Loucy (cell line): ENCODE measurements around the gene SEC11A.
A peak's percentile ranks its signal among the peaks of the same experiment; 100 is the strongest.
"Not testable (repeated sequence)": the region's sequence is repeated elsewhere in the genome, so short reads cannot be mapped to it uniquely, and the experiment has no call there.

ENCODE experiments used
- H2AFZ ChIP-seq: fragments of 200-600 bp; sonication (generic); 2 replicates; pipeline ENCODE4 v1.6.0; 2016; ENCODE audit warnings: antibody characterized with exemption, mild to moderate bottlenecking, low read length, moderate library complexity
- H3F3A ChIP-seq: fragments of 200-600 bp; 2 replicates; pipeline ENCODE4 v1.6.0; 2016; ENCODE audit warnings: antibody characterized with exemption, low read depth, mild to moderate bottlenecking
- H3K27me3 ChIP-seq: fragments of 200-600 bp; sonication (generic); 2 replicates; pipeline ENCODE4 v1.6.1; 2014; ENCODE audit warnings: low read length, mild to moderate bottlenecking; ENCODE audit not compliant: insufficient read depth, poor library complexity, severe bottlenecking
- H3K36me3 ChIP-seq: fragments of 200-600 bp; sonication (generic); 2 replicates; pipeline ENCODE4 v1.6.1; 2016; ENCODE audit warnings: low read length; ENCODE audit not compliant: insufficient read depth
- H3K4me1 ChIP-seq: fragments of 200-600 bp; sonication (generic); 2 replicates; pipeline ENCODE4 v1.5.1; 2014; ENCODE audit warnings: low read length, mild to moderate bottlenecking; ENCODE audit not compliant: insufficient read depth, poor library complexity, severe bottlenecking
- H3K4me2 ChIP-seq: fragments of 200-600 bp; sonication (generic); 2 replicates; pipeline ENCODE4 v1.6.0; 2014; ENCODE audit warnings: antibody characterized with exemption, low read length, low read depth, mild to moderate bottlenecking; ENCODE audit not compliant: poor library complexity, severe bottlenecking
- H3K4me3 ChIP-seq: fragments of 200-600 bp; sonication (generic); 2 replicates; pipeline ENCODE4 v1.5.1; 2014; ENCODE audit warnings: low read length, mild to moderate bottlenecking, mixed read lengths; ENCODE audit not compliant: poor library complexity, severe bottlenecking
- H3K79me2 ChIP-seq: fragments of 200-600 bp; sonication (generic); 2 replicates; pipeline ENCODE4 v1.6.1; 2014; ENCODE audit warnings: low read length; ENCODE audit not compliant: insufficient read depth
- H3K9ac ChIP-seq: fragments of 200-600 bp; sonication (generic); 2 replicates; pipeline ENCODE4 v1.6.0; 2014; ENCODE audit warnings: mild to moderate bottlenecking, low read depth, low read length, moderate library complexity; ENCODE audit not compliant: poor library complexity, severe bottlenecking
- H3K9me2 ChIP-seq: fragments of 200-600 bp; sonication (generic); replicated peaks from 2 replicates; pipeline ENCODE4 v1.6.1; 2016; ENCODE audit warnings: low read depth, low read length, mixed read lengths
- H3K9me3 ChIP-seq: fragments of 200-600 bp; sonication (generic); 2 replicates; pipeline ENCODE4 v1.6.1; 2014; ENCODE audit warnings: mild to moderate bottlenecking, antibody characterized with exemption, low read length, low read depth; ENCODE audit not compliant: insufficient read depth
- H4K20me1 ChIP-seq: fragments of 200-600 bp; sonication (generic); 2 replicates; pipeline ENCODE4 v1.6.0; 2014; ENCODE audit warnings: antibody characterized with exemption, low read length, mild to moderate bottlenecking; ENCODE audit not compliant: insufficient read depth, poor library complexity, severe bottlenecking
- CTCF ChIP-seq: fragments of 200-600 bp; sonication (generic); conservative IDR thresholded peaks from 2 replicates; pipeline ENCODE4 v1.5.1; 2014; ENCODE audit warnings: mild to moderate bottlenecking, antibody characterized with exemption, low read length
- EZH2phosphoT487 ChIP-seq: fragments of 200-600 bp; IDR thresholded peaks from 2 replicates; pipeline ENCODE4 v1.6.1; 2018; ENCODE audit warnings: antibody characterized with exemption, mild to moderate bottlenecking, moderate library complexity, borderline replicate concordance

SEC11A gene

GRCh38 chr15:84641871-84642270, 74.1 kb downstream of the SEC11A start:
- H3K36me3 ChIP-seq, result peaks cover 54% of the 10 kb centered on the region; the same call in 1 of the 2 replicates
- not testable (repeated sequence) for H2AFZ ChIP-seq, H3K9ac ChIP-seq

GRCh38 chr15:84638103-84638502, 77.8 kb downstream of the SEC11A start:
- Histone ChIP-seq H3K9ac (no peak overlapping the region), H3K4me1 (peaks cover 9% of the 10 kb centered on the region), H3F3A (0 out of 2 replicates have a peak, but pooled peaks cover 3% of the 10 kb centered on the region), H3K27me3 (no peaks in the 10 kb centered on the region), H3K4me2 (no peak overlapping the region), H2AFZ (no peak overlapping the region), H3K9me3 (no peaks in the 10 kb centered on the region), H3K9me2 (no peaks in the 10 kb centered on the region), H3K79me2 (peaks cover 30% of the 10 kb centered on the region; the same call in 1 of the 2 replicates), H3K36me3 (peaks cover 33% of the 10 kb centered on the region; the same call in 1 of the 2 replicates), H3K4me3 (no peak overlapping the region), H4K20me1 (peaks cover 15% of the 10 kb centered on the region)
- TF ChIP-seq CTCF (peak; percentile 42), EZH2phosphoT487 (no peak)

More at GRCh38 chr15:84641871-84642270, 74.1 kb downstream of the SEC11A start:
- H3K4me1 ChIP-seq, H3K9me3 ChIP-seq, H3K4me2 ChIP-seq, H3F3A ChIP-seq, H3K79me2 ChIP-seq, H3K9me2 ChIP-seq, H3K27me3 ChIP-seq, H4K20me1 ChIP-seq, H3K4me3 ChIP-seq: not testable (repeated sequence)

- Histone ChIP-seq H4K20me1 (peaks cover 23% of the 10 kb centered on the region), H2AFZ (no peak overlapping the region), H3K9me3 (no peaks in the 10 kb centered on the region), H3K9ac (peak overlapping the region; percentile 67), H3F3A (0 out of 2 replicates have a peak, but pooled peaks cover 3% of the 10 kb centered on the region), H3K27me3 (no peaks in the 10 kb centered on the region), H3K9me2 (no peaks in the 10 kb centered on the region), H3K36me3 (peaks cover 5% of the 10 kb centered on the region; the same call in 1 of the 2 replicates), H3K79me2 (peaks cover 47% of the 10 kb centered on the region; the same call in 1 of the 2 replicates), H3K4me1 (peaks cover 26% of the 10 kb centered on the region), H3K4me3 (peak overlapping the region; percentile 94), H3K4me2 (peak overlapping the region; percentile 98)
- no peak for TF ChIP-seq CTCF
- TF ChIP-seq EZH2phosphoT487, result no peak
Measured at GRCh38 chr15:84634228-84634837, 81.6 kb downstream of the SEC11A start.
